SK-N-SH treated with all-trans-retinoic acid at 6 μM for 48 hours (cell line): ENCODE data around the gene OR1M1.

Experiments
- ATAC-seq: fragments of 200-7000 bp; cut with Tn5 transposase; 3 replicates; pipeline ENCODE4 v1.9.1; 2020; ENCODE audit warnings: mild to moderate bottlenecking, moderate library complexity
- ARNTL ChIP-seq: fragments of 450-650 bp; formaldehyde crosslinking; IDR thresholded peaks from 2 replicates; pipeline ENCODE4 v1.5.0; 2020; ENCODE audit warnings: low read depth, mild to moderate bottlenecking, moderate library complexity, borderline replicate concordance
- BACH2 ChIP-seq: fragments of 250-450 bp; sonication (Bioruptor Pico); IDR thresholded peaks from 2 replicates; pipeline ENCODE4 v1.9.0; 2021; ENCODE audit warnings: mild to moderate bottlenecking, borderline replicate concordance
- CSDC2 ChIP-seq: fragments of 250-450 bp; sonication (Bioruptor Pico); IDR thresholded peaks from 2 replicates; pipeline ENCODE4 v1.5.0; 2020; ENCODE audit warnings: mild to moderate bottlenecking, moderate library complexity
- ESRRG ChIP-seq: fragments of 250-450 bp; sonication (Bioruptor Pico); IDR thresholded peaks from 2 replicates; pipeline ENCODE4 v1.6.1; 2021; ENCODE audit warnings: mild to moderate bottlenecking
- GLIS3 ChIP-seq: fragments of 250-450 bp; sonication (Bioruptor Pico); IDR thresholded peaks from 2 replicates; pipeline ENCODE4 v1.5.0; 2020; ENCODE audit warnings: mild to moderate bottlenecking, moderate library complexity
- ISL1 ChIP-seq: fragments of 250-450 bp; sonication (Bioruptor Pico); IDR thresholded peaks from 2 replicates; pipeline ENCODE4 v2.1.2; 2022; ENCODE audit warnings: mild to moderate bottlenecking, moderate library complexity
- OSR1 ChIP-seq: fragments of 250-450 bp; sonication (Bioruptor Pico); IDR thresholded peaks from 2 replicates; pipeline ENCODE4 v1.8.0; 2022; ENCODE audit warnings: moderate library complexity, mild to moderate bottlenecking, inconsistent platforms
- PPARA ChIP-seq: fragments of 250-450 bp; sonication (Bioruptor Pico); IDR thresholded peaks from 2 replicates; pipeline ENCODE4 v1.5.0; 2020; ENCODE audit warnings: mild to moderate bottlenecking, borderline replicate concordance
- RARB ChIP-seq: fragments of 250-450 bp; sonication (Bioruptor Pico); IDR thresholded peaks from 2 replicates; pipeline ENCODE4 v1.8.0; 2021; ENCODE audit warnings: mild to moderate bottlenecking, moderate library complexity
- SNAI2 ChIP-seq: fragments of 250-450 bp; sonication (Bioruptor Pico); IDR thresholded peaks from 2 replicates; pipeline ENCODE4 v1.5.0; 2020; ENCODE audit warnings: mild to moderate bottlenecking, moderate library complexity
- TCF4 ChIP-seq: fragments of 250-450 bp; sonication (Bioruptor Pico); IDR thresholded peaks from 2 replicates; pipeline ENCODE4 v1.8.0; 2021; ENCODE audit warnings: mild to moderate bottlenecking, moderate library complexity, borderline replicate concordance
- TOX ChIP-seq: fragments of 250-450 bp; sonication (Bioruptor Pico); IDR thresholded peaks from 2 replicates; pipeline ENCODE4 v1.8.0; 2021; ENCODE audit warnings: mild to moderate bottlenecking, moderate library complexity, borderline replicate concordance
- ZC3H10 ChIP-seq: fragments of 250-450 bp; sonication (Bioruptor Pico); IDR thresholded peaks from 2 replicates; pipeline ENCODE4 v1.5.1; 2021; ENCODE audit warnings: mild to moderate bottlenecking, moderate library complexity
- ZFP3 ChIP-seq: fragments of 250-450 bp; sonication (Bioruptor Pico); IDR thresholded peaks from 2 replicates; pipeline ENCODE4 v1.5.0; 2020; ENCODE audit warnings: mild to moderate bottlenecking, moderate library complexity
- ZFP30 ChIP-seq: fragments of 450-650 bp; formaldehyde crosslinking; IDR thresholded peaks from 2 replicates; pipeline ENCODE4 v1.5.0; 2022; ENCODE audit warnings: mild to moderate bottlenecking, moderate library complexity
- ZNF565 ChIP-seq: fragments of 450-650 bp; formaldehyde crosslinking; conservative IDR thresholded peaks from 2 replicates; pipeline ENCODE4 v1.5.0; 2020; ENCODE audit warnings: low read depth, mild to moderate bottlenecking, moderate library complexity
- ZNF70 ChIP-seq: fragments of 450-650 bp; formaldehyde crosslinking; IDR thresholded peaks from 2 replicates; pipeline ENCODE4 v1.5.0; 2020; ENCODE audit warnings: mild to moderate bottlenecking, moderate library complexity
- ZNF8 ChIP-seq: fragments of 450-650 bp; formaldehyde crosslinking; IDR thresholded peaks from 2 replicates; pipeline ENCODE4 v1.5.0; 2020; ENCODE audit warnings: mild to moderate bottlenecking, moderate library complexity
- TF ChIP-seq, protein P1 (sequence below): fragments of 250-450 bp; sonication (Bioruptor Pico); IDR thresholded peaks from 2 replicates; pipeline ENCODE4 v1.5.1; 2020; ENCODE audit warnings: low read depth, mild to moderate bottlenecking, moderate library complexity
- TF ChIP-seq, protein P2 (sequence below): fragments of 250-450 bp; sonication (Bioruptor Pico); IDR thresholded peaks from 2 replicates; pipeline ENCODE4 v1.5.1; 2021; ENCODE audit warnings: mild to moderate bottlenecking, moderate library complexity
- TF ChIP-seq, protein P3 (sequence below): fragments of 250-450 bp; sonication (Bioruptor Pico); IDR thresholded peaks from 2 replicates; pipeline ENCODE4 v1.5.0; 2020; ENCODE audit warnings: mild to moderate bottlenecking, moderate library complexity
- TF ChIP-seq, protein P4 (sequence below): fragments of 250-450 bp; sonication (Bioruptor Pico); IDR thresholded peaks from 2 replicates; pipeline ENCODE4 v1.8.0; 2020; ENCODE audit warnings: mild to moderate bottlenecking, moderate library complexity, borderline replicate concordance
- TF ChIP-seq, protein P5 (sequence below): fragments of 250-450 bp; sonication (Bioruptor Pico); IDR thresholded peaks from 2 replicates; pipeline ENCODE4 v1.8.0; 2021; ENCODE audit warnings: low read depth, mild to moderate bottlenecking, moderate library complexity, borderline replicate concordance

OR1M1 gene

DNA sequence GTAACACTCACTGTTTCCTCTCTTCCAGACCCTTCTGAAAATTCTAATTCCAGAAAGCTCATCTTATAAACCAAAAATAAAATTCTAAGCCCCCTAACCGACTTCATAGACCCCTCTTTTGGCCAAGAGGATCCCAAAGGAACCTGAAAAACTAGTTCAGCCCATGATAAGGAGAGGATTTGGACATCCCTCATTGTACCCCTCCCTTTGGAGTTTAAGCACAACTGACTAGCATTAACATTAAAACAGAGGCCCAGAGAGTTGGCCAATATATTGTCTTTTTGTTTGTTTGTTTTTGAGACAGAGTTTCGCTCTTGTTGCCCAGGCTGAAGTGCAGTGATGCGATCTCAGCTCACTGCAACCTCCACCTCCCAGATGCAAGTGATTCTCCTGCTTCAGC, 42.4 kb upstream of the OR1M1 start:
- ATAC-seq, result no peak
- no peak for TF ChIP-seq ZFP30 (CRISPR knock-in tag)
- TF ChIP-seq ZNF70 (CRISPR knock-in tag), result no peak
- TF ChIP-seq, protein P1, sequence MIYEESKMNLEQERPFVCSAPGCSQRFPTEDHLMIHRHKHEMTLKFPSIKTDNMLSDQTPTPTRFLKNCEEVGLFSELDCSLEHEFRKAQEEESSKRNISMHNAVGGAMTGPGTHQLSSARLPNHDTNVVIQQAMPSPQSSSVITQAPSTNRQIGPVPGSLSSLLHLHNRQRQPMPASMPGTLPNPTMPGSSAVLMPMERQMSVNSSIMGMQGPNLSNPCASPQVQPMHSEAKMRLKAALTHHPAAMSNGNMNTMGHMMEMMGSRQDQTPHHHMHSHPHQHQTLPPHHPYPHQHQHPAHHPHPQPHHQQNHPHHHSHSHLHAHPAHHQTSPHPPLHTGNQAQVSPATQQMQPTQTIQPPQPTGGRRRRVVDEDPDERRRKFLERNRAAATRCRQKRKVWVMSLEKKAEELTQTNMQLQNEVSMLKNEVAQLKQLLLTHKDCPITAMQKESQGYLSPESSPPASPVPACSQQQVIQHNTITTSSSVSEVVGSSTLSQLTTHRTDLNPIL (CRISPR knock-in tag), result no peak
- TF ChIP-seq BACH2 (CRISPR knock-in tag), result no peak

DNA sequence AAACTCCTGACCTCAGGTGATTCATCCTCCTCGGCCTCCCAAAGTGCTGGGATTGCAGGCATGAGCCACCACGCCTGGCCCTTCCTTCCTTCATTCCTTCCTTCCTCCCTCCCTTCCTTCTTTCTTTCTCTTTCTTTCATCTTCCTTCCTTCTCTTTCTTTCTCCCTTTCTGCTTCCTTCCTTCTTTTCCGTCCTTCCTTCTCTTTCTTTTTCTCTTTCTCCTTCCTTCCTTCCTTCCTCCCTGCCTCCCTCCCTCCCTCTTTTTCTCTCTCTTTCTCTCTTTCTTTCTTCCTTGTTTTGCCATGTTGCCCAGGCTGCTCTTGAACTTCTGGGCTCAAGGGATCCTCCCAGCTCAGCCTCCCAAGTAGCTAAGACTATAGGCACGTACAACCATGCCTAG, 40.2 kb upstream of the OR1M1 start:
- TF ChIP-seq ZFP3 (CRISPR knock-in tag) (no peak), ESRRG (no peak), CSDC2 (no peak), ZC3H10 (no peak), GLIS3 (CRISPR knock-in tag) (no peak), OSR1 (no peak), ZNF565 (CRISPR knock-in tag) (no peak), PPARA (CRISPR knock-in tag) (no peak), TOX (CRISPR knock-in tag) (no peak), BACH2 (CRISPR knock-in tag) (no peak), TCF4 (no peak), ZNF8 (CRISPR knock-in tag) (no peak), ARNTL (no peak), ZNF70 (CRISPR knock-in tag) (no peak), SNAI2 (CRISPR knock-in tag) (no peak)
- TF ChIP-seq, protein P2, sequence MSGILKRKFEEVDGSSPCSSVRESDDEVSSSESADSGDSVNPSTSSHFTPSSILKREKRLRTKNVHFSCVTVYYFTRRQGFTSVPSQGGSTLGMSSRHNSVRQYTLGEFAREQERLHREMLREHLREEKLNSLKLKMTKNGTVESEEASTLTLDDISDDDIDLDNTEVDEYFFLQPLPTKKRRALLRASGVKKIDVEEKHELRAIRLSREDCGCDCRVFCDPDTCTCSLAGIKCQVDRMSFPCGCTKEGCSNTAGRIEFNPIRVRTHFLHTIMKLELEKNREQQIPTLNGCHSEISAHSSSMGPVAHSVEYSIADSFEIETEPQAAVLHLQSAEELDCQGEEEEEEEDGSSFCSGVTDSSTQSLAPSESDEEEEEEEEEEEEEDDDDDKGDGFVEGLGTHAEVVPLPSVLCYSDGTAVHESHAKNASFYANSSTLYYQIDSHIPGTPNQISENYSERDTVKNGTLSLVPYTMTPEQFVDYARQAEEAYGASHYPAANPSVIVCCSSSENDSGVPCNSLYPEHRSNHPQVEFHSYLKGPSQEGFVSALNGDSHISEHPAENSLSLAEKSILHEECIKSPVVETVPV (CRISPR knock-in tag), result no peak
- TF ChIP-seq, protein P1 (CRISPR knock-in tag), result no peak
- TF ChIP-seq, protein P3, sequence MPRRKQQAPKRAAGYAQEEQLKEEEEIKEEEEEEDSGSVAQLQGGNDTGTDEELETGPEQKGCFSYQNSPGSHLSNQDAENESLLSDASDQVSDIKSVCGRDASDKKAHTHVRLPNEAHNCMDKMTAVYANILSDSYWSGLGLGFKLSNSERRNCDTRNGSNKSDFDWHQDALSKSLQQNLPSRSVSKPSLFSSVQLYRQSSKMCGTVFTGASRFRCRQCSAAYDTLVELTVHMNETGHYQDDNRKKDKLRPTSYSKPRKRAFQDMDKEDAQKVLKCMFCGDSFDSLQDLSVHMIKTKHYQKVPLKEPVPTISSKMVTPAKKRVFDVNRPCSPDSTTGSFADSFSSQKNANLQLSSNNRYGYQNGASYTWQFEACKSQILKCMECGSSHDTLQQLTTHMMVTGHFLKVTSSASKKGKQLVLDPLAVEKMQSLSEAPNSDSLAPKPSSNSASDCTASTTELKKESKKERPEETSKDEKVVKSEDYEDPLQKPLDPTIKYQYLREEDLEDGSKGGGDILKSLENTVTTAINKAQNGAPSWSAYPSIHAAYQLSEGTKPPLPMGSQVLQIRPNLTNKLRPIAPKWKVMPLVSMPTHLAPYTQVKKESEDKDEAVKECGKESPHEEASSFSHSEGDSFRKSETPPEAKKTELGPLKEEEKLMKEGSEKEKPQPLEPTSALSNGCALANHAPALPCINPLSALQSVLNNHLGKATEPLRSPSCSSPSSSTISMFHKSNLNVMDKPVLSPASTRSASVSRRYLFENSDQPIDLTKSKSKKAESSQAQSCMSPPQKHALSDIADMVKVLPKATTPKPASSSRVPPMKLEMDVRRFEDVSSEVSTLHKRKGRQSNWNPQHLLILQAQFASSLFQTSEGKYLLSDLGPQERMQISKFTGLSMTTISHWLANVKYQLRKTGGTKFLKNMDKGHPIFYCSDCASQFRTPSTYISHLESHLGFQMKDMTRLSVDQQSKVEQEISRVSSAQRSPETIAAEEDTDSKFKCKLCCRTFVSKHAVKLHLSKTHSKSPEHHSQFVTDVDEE (CRISPR knock-in tag), result no peak
- TF ChIP-seq, protein P4, sequence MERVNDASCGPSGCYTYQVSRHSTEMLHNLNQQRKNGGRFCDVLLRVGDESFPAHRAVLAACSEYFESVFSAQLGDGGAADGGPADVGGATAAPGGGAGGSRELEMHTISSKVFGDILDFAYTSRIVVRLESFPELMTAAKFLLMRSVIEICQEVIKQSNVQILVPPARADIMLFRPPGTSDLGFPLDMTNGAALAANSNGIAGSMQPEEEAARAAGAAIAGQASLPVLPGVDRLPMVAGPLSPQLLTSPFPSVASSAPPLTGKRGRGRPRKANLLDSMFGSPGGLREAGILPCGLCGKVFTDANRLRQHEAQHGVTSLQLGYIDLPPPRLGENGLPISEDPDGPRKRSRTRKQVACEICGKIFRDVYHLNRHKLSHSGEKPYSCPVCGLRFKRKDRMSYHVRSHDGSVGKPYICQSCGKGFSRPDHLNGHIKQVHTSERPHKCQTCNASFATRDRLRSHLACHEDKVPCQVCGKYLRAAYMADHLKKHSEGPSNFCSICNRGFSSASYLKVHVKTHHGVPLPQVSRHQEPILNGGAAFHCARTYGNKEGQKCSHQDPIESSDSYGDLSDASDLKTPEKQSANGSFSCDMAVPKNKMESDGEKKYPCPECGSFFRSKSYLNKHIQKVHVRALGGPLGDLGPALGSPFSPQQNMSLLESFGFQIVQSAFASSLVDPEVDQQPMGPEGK (CRISPR knock-in tag), result no peak
- TF ChIP-seq, all 23 proteins: peak for 0
- ATAC-seq, result no peak

DNA sequence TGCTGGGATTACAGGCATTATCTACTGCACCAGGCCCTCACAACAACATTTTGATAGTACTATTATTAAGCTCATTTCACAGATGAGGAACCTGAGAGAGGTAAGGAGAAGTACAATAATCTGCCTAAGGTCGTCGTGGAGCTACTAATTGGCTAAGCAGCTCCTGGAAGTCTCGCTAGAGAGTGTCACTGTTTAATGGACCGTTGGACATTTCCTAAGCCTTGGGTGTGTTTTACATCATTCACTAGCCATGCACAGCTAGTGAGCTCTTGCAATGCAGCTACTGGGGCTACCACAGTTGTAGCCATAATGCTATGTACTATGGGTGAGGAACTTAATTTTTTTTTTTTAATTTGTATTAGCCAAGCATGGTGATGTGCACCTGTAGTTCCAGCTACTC, 34.0 kb upstream of the OR1M1 start:
- ATAC-seq, result no peak
- no peak for TF ChIP-seq TOX (CRISPR knock-in tag)
- TF ChIP-seq SNAI2 (CRISPR knock-in tag), result no peak
- no peak for TF ChIP-seq PPARA (CRISPR knock-in tag)
- TF ChIP-seq ZC3H10, result no peak
- TF ChIP-seq, protein P4 (CRISPR knock-in tag), result no peak
- no peak for TF ChIP-seq ESRRG
- TF ChIP-seq, protein P5, sequence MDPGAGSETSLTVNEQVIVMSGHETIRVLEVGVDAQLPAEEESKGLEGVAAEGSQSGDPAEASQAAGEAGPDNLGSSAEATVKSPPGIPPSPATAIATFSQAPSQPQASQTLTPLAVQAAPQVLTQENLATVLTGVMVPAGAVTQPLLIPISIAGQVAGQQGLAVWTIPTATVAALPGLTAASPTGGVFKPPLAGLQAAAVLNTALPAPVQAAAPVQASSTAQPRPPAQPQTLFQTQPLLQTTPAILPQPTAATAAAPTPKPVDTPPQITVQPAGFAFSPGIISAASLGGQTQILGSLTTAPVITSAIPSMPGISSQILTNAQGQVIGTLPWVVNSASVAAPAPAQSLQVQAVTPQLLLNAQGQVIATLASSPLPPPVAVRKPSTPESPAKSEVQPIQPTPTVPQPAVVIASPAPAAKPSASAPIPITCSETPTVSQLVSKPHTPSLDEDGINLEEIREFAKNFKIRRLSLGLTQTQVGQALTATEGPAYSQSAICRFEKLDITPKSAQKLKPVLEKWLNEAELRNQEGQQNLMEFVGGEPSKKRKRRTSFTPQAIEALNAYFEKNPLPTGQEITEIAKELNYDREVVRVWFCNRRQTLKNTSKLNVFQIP (CRISPR knock-in tag), result no peak
- no peak for TF ChIP-seq ZFP3 (CRISPR knock-in tag)
- TF ChIP-seq, protein P2 (CRISPR knock-in tag), result no peak
- no peak for TF ChIP-seq RARB
- no peak for TF ChIP-seq CSDC2
- no peak for TF ChIP-seq ISL1 (CRISPR knock-in tag)
- no peak for TF ChIP-seq ZNF8 (CRISPR knock-in tag)
- TF ChIP-seq ZFP30 (CRISPR knock-in tag), result no peak
